Liver (tissue), 3 donors: Measurements from ENCODE around the gene PLAU.

Experiments used
- CTCF ChIP-seq: fragments of 150-350 bp; IDR thresholded peaks from 2 replicates; pipeline ENCODE4 v1.5.1; 2017; ENCODE audit warnings: improper control_type of control experiment, low read depth, low read length; ENCODE audit not compliant: missing input control
- FOXA1 ChIP-seq: IDR thresholded peaks from 2 replicates; pipeline ENCODE4 v1.6.1; 2016; ENCODE audit warnings: antibody characterized with exemption
- HNF4A ChIP-seq, 2 donors: conservative IDR thresholded peaks; 2 replicates each; pipeline ENCODE4 v1.6.1; 2016; ENCODE audit warnings: antibody characterized with exemption in 2 of 2, mild to moderate bottlenecking in 2 of 2
- MAX ChIP-seq: IDR thresholded peaks from 2 replicates; pipeline ENCODE4 v1.6.1; 2016; ENCODE audit warnings: antibody characterized with exemption
- RAD21 ChIP-seq, 2 donors: IDR thresholded peaks; 2 replicates each; pipeline ENCODE4 v1.6.1; 2016; ENCODE audit warnings: antibody characterized with exemption in 2 of 2, mild to moderate bottlenecking in 2 of 2
- TAF1 ChIP-seq: conservative IDR thresholded peaks from 2 replicates; pipeline ENCODE4 v1.6.1; 2016; ENCODE audit warnings: antibody characterized with exemption, mild to moderate bottlenecking
- YY1 ChIP-seq: IDR thresholded peaks from 2 replicates; pipeline ENCODE4 v1.6.1; 2016; ENCODE audit warnings: antibody characterized with exemption, mild to moderate bottlenecking
- donor health status: healthy.
- donor health status: healthy.

DNA sequence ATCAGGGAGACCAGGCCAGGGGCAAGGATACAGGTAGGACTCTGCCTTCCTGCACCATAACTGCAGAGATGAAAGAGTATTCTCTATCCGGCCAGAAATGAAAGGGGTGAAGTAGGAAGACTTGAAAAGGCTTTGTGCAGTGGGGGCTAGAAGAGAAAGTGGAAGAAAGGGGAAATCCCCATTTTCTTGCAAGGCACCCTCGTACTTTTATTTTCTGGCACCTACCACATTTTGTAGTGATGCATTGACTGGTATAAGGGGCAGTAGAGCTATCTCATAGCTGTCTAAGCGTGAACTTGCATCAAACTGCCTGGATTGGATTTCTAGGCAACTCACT, 35.8 kb upstream of the PLAU start:
- TF ChIP-seq YY1: no peak
- no peak for TF ChIP-seq MAX
- TF ChIP-seq CTCF: no peak
- TF ChIP-seq HNF4A (conservative IDR thresholded peaks at IDR 0.05): no peak
- TF ChIP-seq FOXA1: no peak
- TF ChIP-seq TAF1: no peak
- no peak for TF ChIP-seq RAD21 (IDR thresholded peaks at IDR 0.05)
